DMS 273 (cell line): ENCODE results near the gene CLDN11.

ENCODE experiments used
- DNase-seq: peaks from one replicate; lab custom pipeline; 2025; ENCODE audit not compliant: unreplicated experiment; lab: John Stamatoyannopoulos, UW

CLDN11 gene

GRCh38 chr3:170469151-170470062 lies 50.7 kb downstream of the CLDN11 start:
- peak; percentile 65 for DNase-seq

- DNase-seq: peak; percentile 77
Observed at GRCh38 chr3:170470063-170471016, 51.7 kb downstream of the CLDN11 start.

GRCh38 chr3:170471149-170471548 lies 52.5 kb downstream of the CLDN11 start:
- peak; percentile 40 for DNase-seq

- DNase-seq: no peak
Observed at GRCh38 chr3:170473358-170473757, 54.7 kb downstream of the CLDN11 start.

- no peak for DNase-seq
Observed at GRCh38 chr3:170475092-170475685, 56.5 kb downstream of the CLDN11 start.

- no peak for DNase-seq
Observed at GRCh38 chr3:170476291-170476690, 57.6 kb downstream of the CLDN11 start.

- no peak for DNase-seq
Observed at GRCh38 chr3:170477395-170477794, 58.7 kb downstream of the CLDN11 start.

- DNase-seq: no peak
Observed at GRCh38 chr3:170480111-170480510, 61.4 kb downstream of the CLDN11 start.

GRCh38 chr3:170482199-170482598 lies 63.5 kb downstream of the CLDN11 start:
- DNase-seq: no peak

GRCh38 chr3:170483485-170484262 lies 65.0 kb downstream of the CLDN11 start:
- DNase-seq: peak; percentile 35
